SK-N-SH (cell line): ENCODE results near the gene PPL. TPM values are rescaled to one million over a fixed set of nuclear protein-coding genes. Genes with fewer than 3 reads are reported as not detected.

Source experiments
- CTCF ChIA-PET: fragments of 300-600, 350-600 bp; formaldehyde crosslinking; extraction: SDS; loops from one replicate; lab custom pipeline; 2021; lab: Yijun Ruan, JAX
- POLR2A ChIA-PET: fragments of 350-600 bp; sonication (Branson Sonifier 250); formaldehyde crosslinking; extraction: SDS; loops from one replicate; lab custom pipeline; 2020; ENCODE audit warnings: antibody characterized with exemption, inconsistent platforms; lab: Yijun Ruan, JAX
- DNase-seq: peaks from one replicate; pipeline ENCODE4 v3.0.0; 2012
- H2AFZ ChIP-seq: fragments of 200-600 bp; sonication (generic); 2 replicates; pipeline ENCODE4 v1.8.1; 2016; ENCODE audit warnings: antibody characterized with exemption, mild to moderate bottlenecking, low read depth
- H3F3A ChIP-seq: fragments of 200-600 bp; sonication (generic); replicated peaks from 2 replicates; pipeline ENCODE3; 2016; ENCODE audit warnings: antibody characterized with exemption, mild to moderate bottlenecking; ENCODE audit not compliant: insufficient read depth
- H3K27ac ChIP-seq, 2 experiments: fragments of 200-500 bp in 1 of 2; fragments of 200-600 bp in 1 of 2; sonication (Bioruptor generic) in 1 of 2; sonication (generic), shearing (Covaris generic) in 1 of 2; 2 replicates each; pipeline versions ENCODE4 v1.5.1 to v1.6.1; 2014 to 2016; ENCODE audit warnings: low read depth in 2 of 2, inconsistent platforms in 1 of 2, low read length in 1 of 2, mild to moderate bottlenecking in 1 of 2, mixed read lengths in 1 of 2
- H3K27me3 ChIP-seq: fragments of 200-600 bp; sonication (generic), shearing (Covaris generic); 2 replicates; pipeline ENCODE4 v1.6.1; 2016; ENCODE audit warnings: mixed run types; ENCODE audit not compliant: insufficient read depth
- H3K36me3 ChIP-seq, 2 experiments: fragments of 200-500 bp in 1 of 2; fragments of 200-600 bp in 1 of 2; sonication (Bioruptor generic) in 1 of 2; sonication (generic) in 1 of 2; replicated peaks in 1 of 2; 2 replicates each; pipeline versions ENCODE3 to v1.5.1; 2014 to 2016; ENCODE audit warnings: low read length in 1 of 2, mild to moderate bottlenecking in 1 of 2; ENCODE audit not compliant: insufficient read depth in 2 of 2, control insufficient read depth in 1 of 2
- H3K4me1 ChIP-seq, 2 experiments: fragments of 200-500 bp in 1 of 2; fragments of 200-600 bp in 1 of 2; sonication (Bioruptor generic) in 1 of 2; sonication (generic), shearing (Covaris generic) in 1 of 2; 2 replicates each; pipeline versions ENCODE4 v1.5.1 to v1.6.1; 2014 to 2016; ENCODE audit warnings: low read depth in 1 of 2, low read length in 1 of 2, mixed run types in 1 of 2; ENCODE audit not compliant: insufficient read depth in 2 of 2, control insufficient read depth in 1 of 2
- H3K4me2 ChIP-seq: fragments of 200-600 bp; sonication (generic), shearing (Covaris generic); 2 replicates; pipeline ENCODE4 v1.6.1; 2017; ENCODE audit warnings: mixed run types
- H3K4me3 ChIP-seq, 2 experiments: fragments of 200-500 bp in 1 of 2; fragments of 200-600 bp in 1 of 2; sonication (Bioruptor generic) in 1 of 2; sonication (generic), shearing (Covaris generic) in 1 of 2; 2 replicates each; pipeline versions ENCODE4 v1.5.1 to v1.8.1; 2014 to 2016; ENCODE audit warnings: low read depth in 2 of 2, inconsistent platforms in 1 of 2, low read length in 1 of 2, mild to moderate bottlenecking in 1 of 2, mixed read lengths in 1 of 2, moderate library complexity in 1 of 2
- H3K79me2 ChIP-seq: fragments of 200-600 bp; sonication (generic); 2 replicates; pipeline ENCODE4 v1.8.1; 2017; ENCODE audit warnings: mild to moderate bottlenecking; ENCODE audit not compliant: insufficient read depth
- H3K9ac ChIP-seq: fragments of 200-600 bp; sonication (generic); 2 replicates; pipeline ENCODE4 v1.6.1; 2017; ENCODE audit warnings: mixed run types
- H3K9me2 ChIP-seq: fragments of 200-600 bp; sonication (generic); 2 replicates; pipeline ENCODE4 v1.6.1; 2017; ENCODE audit warnings: mixed run types
- H3K9me3 ChIP-seq: fragments of 200-600 bp; sonication (generic); 2 replicates; pipeline ENCODE4 v1.6.1; 2017; ENCODE audit warnings: mixed run types, mild to moderate bottlenecking, moderate library complexity
- H4K20me1 ChIP-seq: fragments of 200-600 bp; sonication (generic); 2 replicates; pipeline ENCODE4 v1.6.1; 2017; ENCODE audit warnings: mild to moderate bottlenecking, mixed run types; ENCODE audit not compliant: insufficient read depth
- CHD2 ChIP-seq: fragments of 150-350 bp; IDR thresholded peaks from 2 replicates; pipeline ENCODE4 v1.6.1; 2018; ENCODE audit warnings: low read length; ENCODE audit not compliant: partially characterized antibody
- EZH2phosphoT487 ChIP-seq: fragments of 200-600 bp; sonication (generic); IDR thresholded peaks from 2 replicates; pipeline ENCODE4 v1.6.1; 2017; ENCODE audit warnings: low read depth, mixed run types, mild to moderate bottlenecking, antibody characterized with exemption, moderate library complexity, borderline replicate concordance
- FOXJ3 ChIP-seq: sonication (generic); formaldehyde crosslinking; IDR thresholded peaks from 2 replicates; pipeline ENCODE4 v1.5.1; 2020; ENCODE audit warnings: mild to moderate bottlenecking, missing genetic modification reagents
- MAX ChIP-seq: IDR thresholded peaks from 2 replicates; pipeline ENCODE4 v1.4.0; 2012; ENCODE audit warnings: low read depth
- NFIC ChIP-seq: IDR thresholded peaks from 2 replicates; pipeline ENCODE4 v1.4.0; 2012; ENCODE audit warnings: borderline replicate concordance
- POLR2AphosphoS5 ChIP-seq: IDR thresholded peaks from 2 replicates; pipeline ENCODE4 v1.6.1; 2012; ENCODE audit warnings: low read depth, low read length
- RCOR1 ChIP-seq: fragments of 150-350 bp; IDR thresholded peaks from 2 replicates; pipeline ENCODE4 v1.6.1; 2017; ENCODE audit warnings: antibody characterized with exemption, low read length
- RFX5 ChIP-seq: IDR thresholded peaks from 2 replicates; pipeline ENCODE4 v1.6.1; 2012; ENCODE audit warnings: mild to moderate bottlenecking, improper control_type of control experiment, low read length
- SIN3A ChIP-seq: IDR thresholded peaks from 2 replicates; pipeline ENCODE4 v1.6.1; 2012; ENCODE audit warnings: low read depth, mild to moderate bottlenecking, low read length, moderate library complexity, borderline replicate concordance
- TCF12 ChIP-seq: IDR thresholded peaks from 2 replicates; pipeline ENCODE4 v1.4.0; 2012
- TEAD4 ChIP-seq: IDR thresholded peaks from 2 replicates; pipeline ENCODE4 v1.4.0; 2012; ENCODE audit warnings: mild to moderate bottlenecking, borderline replicate concordance; ENCODE audit not compliant: insufficient read depth
- USF2 ChIP-seq: fragments of 150-350 bp; IDR thresholded peaks from 2 replicates; pipeline ENCODE4 v1.6.1; 2017; ENCODE audit warnings: antibody characterized with exemption, low read length, low read depth, borderline replicate concordance
- ZBTB33 ChIP-seq: IDR thresholded peaks from 2 replicates; pipeline ENCODE4 v1.4.0; 2012; ENCODE audit warnings: low read depth, borderline replicate concordance
- WGBS: methylation state at CpG from one replicate; pipeline ENCODE4 v1.1.6; 2017; ENCODE audit warnings: low lambda C conversion rate; 5-methylcytosine and 5-hydroxymethylcytosine counted together
- polyA plus RNA-seq, 3 experiments: library from polyadenylated mRNA; depleted of rRNA; stranded (reverse); fragments of >200 nt; gene quantifications; 2 replicates each; pipeline ENCODE4 v1.2.3, GENCODE V29; 2012
- TF ChIP-seq, protein P1 (sequence below): IDR thresholded peaks from 2 replicates; pipeline ENCODE4 v1.4.0; 2012; ENCODE audit warnings: low read depth, borderline replicate concordance

Gene PPL
- polyA plus RNA-seq, 1 of the 3 experiments (the other 2 are of a cell fraction), result 24.6 TPM

DNA sequence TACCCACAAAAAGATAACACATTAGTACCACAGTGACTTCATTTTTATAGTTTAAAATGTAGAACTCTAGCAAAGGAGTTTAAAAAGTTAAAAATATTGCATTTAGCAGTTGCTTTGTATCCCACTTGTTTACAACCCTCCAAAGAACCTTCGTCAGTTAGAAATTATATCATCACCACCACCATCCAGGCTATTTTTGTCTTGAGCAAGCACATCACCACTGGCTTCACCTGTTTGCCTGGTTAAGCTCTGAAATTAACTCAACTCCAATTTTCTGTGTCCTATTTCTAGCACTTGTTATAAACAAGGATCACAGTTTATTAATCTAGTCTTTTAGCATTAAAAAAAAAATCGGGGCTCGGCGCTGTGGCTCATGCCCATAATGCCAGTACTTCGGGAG is 96.0 kb downstream of the PPL start:
- peaks cover 5 to 9% of the 10 kb centered on the region in 2 experiments; a peak in 3 of 4 replicates for H3K4me1 ChIP-seq
- H2AFZ ChIP-seq, result no peak overlapping the region
- H3K27me3 ChIP-seq, result no peaks in the 10 kb centered on the region
- H3K4me2 ChIP-seq, result no peak overlapping the region
- H3K36me3 ChIP-seq, result peaks cover 52 to 54% of the 10 kb centered on the region in 2 experiments
- H3K9ac ChIP-seq, result no peak overlapping the region
- H3K4me3 ChIP-seq, result no peak overlapping the region
- ChIA-PET POLR2A (no interaction called here), CTCF (interaction anchor here (0.7 kb wide), 1 partner anchor 115 kb away, joined by 3 read pairs; no protein-coding TSS in a partner anchor)
- no peak overlapping the region for H3K27ac ChIP-seq
- no peak for TF ChIP-seq NFIC
- no peak for TF ChIP-seq TCF12
- no peak for TF ChIP-seq USF2
- TF ChIP-seq FOXJ3 (CRISPR knock-in tag), result no peak
- TF ChIP-seq EZH2phosphoT487, result no peak
- no peak for TF ChIP-seq POLR2AphosphoS5
- no peak for TF ChIP-seq ZBTB33
- TF ChIP-seq RCOR1, result no peak
- TF ChIP-seq CHD2, result no peak
- no peak for TF ChIP-seq MAX
- H3K79me2 ChIP-seq, result peaks cover 69% of the 10 kb centered on the region
- WGBS, result 80% methylated on average over 5 of the region's 5 CpGs
- peaks cover 28% of the 10 kb centered on the region for H4K20me1 ChIP-seq
- no peaks in the 10 kb centered on the region for H3K9me2 ChIP-seq
- H3K9me3 ChIP-seq, result no peaks in the 10 kb centered on the region
- peaks cover 7% of the 10 kb centered on the region for H3F3A ChIP-seq
- no peak for DNase-seq

GRCh38 chr16:4839942-4840341 is 97.0 kb downstream of the PPL start:
- WGBS, result 90% methylated on average over 5 of the region's 5 CpGs
- peaks cover 61% of the 10 kb centered on the region for H3K79me2 ChIP-seq

More at GRCh38 chr16:4839942-4840341, 97.0 kb downstream of the PPL start:
- ChIA-PET POLR2A (no interaction called here), CTCF (no interaction called here)
- peaks cover 18% of the 10 kb centered on the region for H4K20me1 ChIP-seq
- no peak overlapping the region for H3K9ac ChIP-seq
- H3K4me1 ChIP-seq, result no peaks in the 10 kb centered on the region
- no peak overlapping the region for H3K4me3 ChIP-seq
- H2AFZ ChIP-seq, result no peak overlapping the region
- H3K9me2 ChIP-seq, result no peaks in the 10 kb centered on the region
- H3F3A ChIP-seq, result peaks cover 7% of the 10 kb centered on the region
- peaks cover 52 to 53% of the 10 kb centered on the region in 2 experiments for H3K36me3 ChIP-seq
- no peak overlapping the region for H3K27ac ChIP-seq
- TF ChIP-seq EZH2phosphoT487 (no peak), SIN3A (no peak), TEAD4 (no peak), USF2 (no peak), TCF12 (no peak), CHD2 (no peak), RFX5 (no peak)
- TF ChIP-seq, protein P1, sequence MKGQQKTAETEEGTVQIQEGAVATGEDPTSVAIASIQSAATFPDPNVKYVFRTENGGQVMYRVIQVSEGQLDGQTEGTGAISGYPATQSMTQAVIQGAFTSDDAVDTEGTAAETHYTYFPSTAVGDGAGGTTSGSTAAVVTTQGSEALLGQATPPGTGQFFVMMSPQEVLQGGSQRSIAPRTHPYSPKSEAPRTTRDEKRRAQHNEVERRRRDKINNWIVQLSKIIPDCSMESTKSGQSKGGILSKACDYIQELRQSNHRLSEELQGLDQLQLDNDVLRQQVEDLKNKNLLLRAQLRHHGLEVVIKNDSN, result no peak
- H3K27me3 ChIP-seq, result no peaks in the 10 kb centered on the region
- DNase-seq, result no peak
- no peaks in the 10 kb centered on the region for H3K9me3 ChIP-seq
- no peak overlapping the region for H3K4me2 ChIP-seq
